ENCODE measurements around the gene ABCB6.

The ABCB6 gene

GRCh38 chr2:219168932-219169331 lies 49.8 kb downstream of the ABCB6 start:
- peak; percentile 4 for DNase-seq (ENCODE audit: low spot score)

GRCh38 chr2:219168526-219168925 lies 50.2 kb downstream of the ABCB6 start:
- DNase-seq (ENCODE audit: low spot score) = peak; percentile 3

GRCh38 chr2:219167997-219168396 lies 50.8 kb downstream of the ABCB6 start:
- DNase-seq (ENCODE audit: low spot score) = peak; percentile 3

GRCh38 chr2:219165058-219165911 lies 53.5 kb downstream of the ABCB6 start:
- DNase-seq (ENCODE audit: low spot score) = no peak

- no peak for DNase-seq (ENCODE audit: low spot score)
These were observed 55.6 kb downstream of the ABCB6 start for GRCh38 chr2:219163156-219163555.

- no peak for DNase-seq (ENCODE audit: low spot score)
These were observed 57.7 kb downstream of the ABCB6 start for GRCh38 chr2:219161097-219161496.

- peak; percentile 95 for DNase-seq (ENCODE audit: low spot score)
These were observed 58.4 kb downstream of the ABCB6 start, which contains the start of gene NHEJ1 for GRCh38 chr2:219160186-219161017. Gene NHEJ1 (minus strand): TSS chr2:219160815. CDS start chr2:219158362, 2,453 bp downstream.

Measured in hematopoietic multipotent progenitor cell treated with erythropoietin and hydrocortisone succinate and interleukin-3 and kit ligand, for 17 days (in vitro differentiated cells).